ENCODE measurements around the gene ALDH1L1.

DNA sequence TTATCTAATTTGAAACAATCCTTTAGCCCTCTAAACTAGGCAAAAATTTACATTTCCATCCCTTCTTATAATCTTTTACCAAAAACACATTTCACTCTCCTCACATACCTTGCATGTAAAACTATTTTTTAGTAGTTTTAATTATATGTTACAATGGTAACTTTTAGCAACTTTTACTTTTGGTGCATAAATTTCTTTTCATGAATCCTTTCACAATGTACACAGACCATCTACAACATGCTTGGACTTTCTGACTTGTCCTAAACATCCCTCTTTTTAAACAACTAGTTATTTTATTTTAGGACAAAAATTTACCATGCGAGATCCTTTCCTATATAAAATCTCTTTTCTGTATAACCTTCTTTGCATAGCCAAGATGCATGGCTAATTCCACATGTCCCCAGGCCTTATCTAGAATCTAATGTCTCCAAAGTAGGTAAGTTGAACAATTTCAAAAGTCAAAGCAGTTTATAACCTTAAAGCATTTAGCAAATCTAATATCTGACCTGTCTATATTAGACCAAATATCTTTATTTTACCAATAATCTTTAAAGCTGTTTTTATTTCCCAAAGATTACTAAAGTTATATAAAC lies 14.4 kb upstream of the ALDH1L1 start:
- TF ChIP-seq, protein P1, sequence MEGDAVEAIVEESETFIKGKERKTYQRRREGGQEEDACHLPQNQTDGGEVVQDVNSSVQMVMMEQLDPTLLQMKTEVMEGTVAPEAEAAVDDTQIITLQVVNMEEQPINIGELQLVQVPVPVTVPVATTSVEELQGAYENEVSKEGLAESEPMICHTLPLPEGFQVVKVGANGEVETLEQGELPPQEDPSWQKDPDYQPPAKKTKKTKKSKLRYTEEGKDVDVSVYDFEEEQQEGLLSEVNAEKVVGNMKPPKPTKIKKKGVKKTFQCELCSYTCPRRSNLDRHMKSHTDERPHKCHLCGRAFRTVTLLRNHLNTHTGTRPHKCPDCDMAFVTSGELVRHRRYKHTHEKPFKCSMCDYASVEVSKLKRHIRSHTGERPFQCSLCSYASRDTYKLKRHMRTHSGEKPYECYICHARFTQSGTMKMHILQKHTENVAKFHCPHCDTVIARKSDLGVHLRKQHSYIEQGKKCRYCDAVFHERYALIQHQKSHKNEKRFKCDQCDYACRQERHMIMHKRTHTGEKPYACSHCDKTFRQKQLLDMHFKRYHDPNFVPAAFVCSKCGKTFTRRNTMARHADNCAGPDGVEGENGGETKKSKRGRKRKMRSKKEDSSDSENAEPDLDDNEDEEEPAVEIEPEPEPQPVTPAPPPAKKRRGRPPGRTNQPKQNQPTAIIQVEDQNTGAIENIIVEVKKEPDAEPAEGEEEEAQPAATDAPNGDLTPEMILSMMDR (IDR thresholded peaks at IDR 0.05; ENCODE audit: low read length) = no peak
- TF ChIP-seq EZH2phosphoT487 (IDR thresholded peaks at IDR 0.05; ENCODE audit: low read length) (no peak), EZH2 (optimal IDR thresholded peaks at IDR 0.05; ENCODE audit: low read depth, low read length) (no peak)
